H1 (cell line): ENCODE data around the gene UBAP1.

Experiments used
- CREB1 ChIP-seq: IDR thresholded peaks from 2 replicates; pipeline ENCODE4 v1.6.1; 2012; ENCODE audit warnings: inconsistent platforms
- POLR2AphosphoS5 ChIP-seq: IDR thresholded peaks from 2 replicates; pipeline ENCODE4 v1.6.1; 2011; ENCODE audit warnings: low read depth, low read length
- SAP30 ChIP-seq: fragments of 300-600 bp; sonication (generic); IDR thresholded peaks from 2 replicates; pipeline ENCODE4 v1.7.1; 2012; ENCODE audit warnings: low read length, moderate library complexity, mild to moderate bottlenecking, inconsistent platforms; ENCODE audit not compliant: insufficient read depth, insufficient replicate concordance

DNA sequence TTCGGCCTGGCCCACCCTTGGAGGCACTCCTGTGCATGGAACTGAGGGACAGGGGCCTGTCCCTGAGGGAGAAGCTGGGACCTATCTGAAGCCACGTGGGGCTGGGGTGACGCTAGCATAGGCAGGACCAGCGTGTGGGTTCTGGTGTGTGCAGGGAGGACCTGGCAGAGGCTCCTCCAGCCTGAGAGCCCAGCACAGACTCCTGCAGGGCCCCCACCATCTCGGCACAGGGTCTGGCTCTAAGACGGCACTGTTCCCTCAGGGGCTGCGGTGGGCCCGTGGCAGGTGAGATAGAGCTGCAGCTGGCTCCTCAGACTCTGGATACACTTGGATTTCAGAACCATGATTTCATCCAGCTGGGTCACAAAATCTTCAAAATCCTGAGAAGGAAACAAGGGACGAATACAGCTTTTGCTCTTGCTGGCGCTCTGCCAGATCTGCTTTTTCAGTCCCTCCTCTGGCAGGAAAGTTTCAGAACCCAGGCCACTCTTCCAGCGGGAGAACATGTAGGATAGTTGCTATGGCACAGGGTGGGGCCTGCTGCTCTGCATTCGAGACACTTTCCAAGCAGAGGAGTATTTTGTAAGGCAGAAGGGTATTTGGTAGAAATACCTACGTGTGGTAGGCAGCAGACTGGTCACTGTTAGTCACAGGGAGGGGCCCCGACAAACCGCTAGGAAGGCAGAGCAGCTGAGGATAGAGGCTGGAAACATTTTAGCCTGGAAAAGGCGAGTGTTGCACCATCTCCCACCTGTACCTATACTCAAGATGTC is 75.5 kb downstream of the UBAP1 start:
- no peak for TF ChIP-seq CREB1
- no peak; the same call in 1 of the 2 replicates for TF ChIP-seq POLR2AphosphoS5
- TF ChIP-seq SAP30, result no peak
